GM19239 (cell line): ENCODE measurements around the gene TPD52L2.
"Not testable (repeated sequence)": the region's sequence is repeated elsewhere in the genome, so short reads cannot be mapped to it uniquely, and the experiment has no call there.

ENCODE experiments used
- DNase-seq: peaks from one replicate; pipeline ENCODE4 v3.0.0; 2011; ENCODE audit warnings: low spot score; ENCODE audit not compliant: insufficient read length
- FAIRE-seq: peaks from 2 replicates; lab custom pipeline; 2011; peaks lifted over from hg19 to GRCh38; lab: Jason Lieb, UNC

TPD52L2 gene

GRCh38 chr20:63854069-63854765 lies 10.9 kb upstream of the TPD52L2 start:
- DNase-seq (no peak), FAIRE-seq (no peak)

- no peak for FAIRE-seq
These were observed 10.2 kb upstream of the TPD52L2 start for GRCh38 chr20:63854766-63855362.

GRCh38 chr20:63855363-63856097 lies 9.5 kb upstream of the TPD52L2 start:
- no peak for FAIRE-seq
- no peak for DNase-seq

More at GRCh38 chr20:63854766-63855362, 10.2 kb upstream of the TPD52L2 start:
- no peak for DNase-seq

GRCh38 chr20:63856098-63856511 lies 9.0 kb upstream of the TPD52L2 start:
- FAIRE-seq, result no peak
- DNase-seq, result no peak

GRCh38 chr20:63857764-63858392 lies 7.2 kb upstream of the TPD52L2 start:
- DNase-seq, result no peak
- no peak for FAIRE-seq

- no peak for FAIRE-seq
- DNase-seq, result no peak
These were observed 6.5 kb upstream of the TPD52L2 start for GRCh38 chr20:63858393-63859165.

- DNase-seq (no peak), FAIRE-seq (no peak)
These were observed 5.8 kb upstream of the TPD52L2 start for GRCh38 chr20:63859166-63859699.

- FAIRE-seq (no peak), DNase-seq (no peak)
These were observed 4.6 kb upstream of the TPD52L2 start for GRCh38 chr20:63860325-63861051.

GRCh38 chr20:63861365-63861934 lies 3.6 kb upstream of the TPD52L2 start, which contains the start of gene ABHD16B:
TSS of gene ABHD16B (plus strand) at chr20:63861498. CDS start at chr20:63861541, 43 bp downstream.
- FAIRE-seq, result no peak
- no peak for DNase-seq

GRCh38 chr20:63861981-63862901 lies 2.8 kb upstream of the TPD52L2 start:
- FAIRE-seq, result no peak
- DNase-seq, result no peak

GRCh38 chr20:63863021-63863797 lies 1.9 kb upstream of the TPD52L2 start:
- DNase-seq (no peak), FAIRE-seq (no peak)

- FAIRE-seq, result peak; percentile 77
- DNase-seq, result peak; percentile 98
These were observed 1.1 kb upstream of the TPD52L2 start for GRCh38 chr20:63863798-63864544.

GRCh38 chr20:63864545-63864977 lies 509 bp upstream of the TPD52L2 start:
- DNase-seq, result no peak
- FAIRE-seq, result no peak

- DNase-seq, FAIRE-seq: not testable (repeated sequence)
These were observed 2.0 kb downstream of the TPD52L2 start for GRCh38 chr20:63867042-63867441.

GRCh38 chr20:63868264-63868663 lies 3.2 kb downstream of the TPD52L2 start:
- FAIRE-seq (no peak), DNase-seq (no peak)

- FAIRE-seq, result no peak
These were observed 8.5 kb downstream of the TPD52L2 start for GRCh38 chr20:63873477-63873971.

More at GRCh38 chr20:63873477-63873971, 8.5 kb downstream of the TPD52L2 start:
- DNase-seq, result no peak
